Thyroid gland (tissue), 4 donors: ENCODE data around the gene CNKSR2. TPM values are rescaled to one million over a fixed set of nuclear protein-coding genes. Genes with fewer than 3 reads are reported as not detected.

ENCODE experiments used
- DNase-seq, 2 donors: peaks; one replicate each; pipeline ENCODE4 v3.0.0-alpha.2; 2019
- H3K27ac ChIP-seq, 3 donors: fragments of 200-600 bp; sonication (generic); 1 replicate in 2 of 3; 2 replicates in 1 of 3; pipeline ENCODE4 v1.5.1; 2016 to 2019; ENCODE audit warnings: mild to moderate bottlenecking in 1 of 3, moderate library complexity in 1 of 3
- H3K27me3 ChIP-seq: fragments of 200-600 bp; sonication (generic); one replicate; pipeline ENCODE4 v1.5.1; 2019
- H3K36me3 ChIP-seq, 2 donors: fragments of 200-600 bp; sonication (generic); one replicate each; pipeline ENCODE4 v1.5.1; 2016 to 2019
- H3K4me1 ChIP-seq, 2 donors: fragments of 200-600 bp; sonication (generic); one replicate each; pipeline ENCODE4 v1.5.1; 2017 to 2019
- H3K4me3 ChIP-seq, 3 donors: fragments of 200-600 bp; sonication (generic); replicated peaks in 1 of 3; 1 replicate in 2 of 3; 2 replicates in 1 of 3; pipeline ENCODE4 v1.5.1; 2016; ENCODE audit warnings: mild to moderate bottlenecking in 1 of 3
- H3K9me3 ChIP-seq: fragments of 200-600 bp; sonication (generic); one replicate; pipeline ENCODE4 v1.5.1; 2017
- CTCF ChIP-seq, 6 experiments: fragments of 200-600 bp in 3 of 6; fragments of 450-650 bp in 3 of 6; sonication (generic) in 3 of 6; IDR thresholded peaks; one replicate each; pipeline ENCODE4 v1.5.1; 2016 to 2019; ENCODE audit warnings: antibody characterized with exemption in 6 of 6, mild to moderate bottlenecking in 2 of 6, inconsistent platforms in 1 of 6, moderate library complexity in 1 of 6
- POLR2A ChIP-seq, 2 donors: fragments of 450-650 bp; IDR thresholded peaks; one replicate each; pipeline ENCODE4 v1.6.1; 2017; ENCODE audit warnings: antibody characterized with exemption in 2 of 2, mild to moderate bottlenecking in 2 of 2, moderate library complexity in 1 of 2
- WGBS, 2 donors: methylation state at CpG; one replicate each; pipeline ENCODE4 v1.1.5; 2017; 5-methylcytosine and 5-hydroxymethylcytosine counted together
- intact Hi-C: fragments of 100-400 bp; cut with DNase I; formaldehyde crosslinking; loops from one replicate; pipeline ENCODE4 v1.15.1; 2023
- total RNA-seq, 4 donors: library from RNA; depleted of rRNA; stranded (reverse); fragments of >200 nt; gene quantifications; one replicate each; pipeline ENCODE4 v1.2.3, GENCODE V29; 2016

The CNKSR2 gene
- 10 to 100 TPM in 1 of 4 donors, 1 to 10 TPM in 3; 4.2 to 10.9 (median 7.3) TPM for total RNA-seq

GRCh38 chrX:21374163-21374993 is at the start of gene CNKSR2:
TSS of gene CNKSR2 (plus strand) at chrX:21374418. CDS start at chrX:21374898, 480 bp downstream.
- no peaks in the 10 kb centered on the region for H3K27me3 ChIP-seq
- no peaks in the 10 kb centered on the region for H3K9me3 ChIP-seq
- DNase-seq: peak; percentile 30 to 58
- no peaks in the 10 kb centered on the region for H3K4me1 ChIP-seq
- no peak within 1 kb of the TSS for H3K27ac ChIP-seq
- WGBS, 2 donors: 1% methylated on average over 15 of the region's 94 CpGs; no CpG with 5 or more reads in 1 of the 2 donors
- no peaks in the 10 kb centered on the region for H3K36me3 ChIP-seq
- TF ChIP-seq POLR2A (IDR thresholded peaks at IDR 0.05) (no peak), CTCF (IDR thresholded peaks at IDR 0.05) (no peak)
- intact Hi-C loops: no loop called here
- H3K4me3 ChIP-seq: peak within 1 kb of the TSS in 1 of 3 donors; percentile 32

- H3K36me3 ChIP-seq: no peaks in the 10 kb centered on the region
Measured at GRCh38 chrX:21354725-21355124, 19.5 kb upstream of the CNKSR2 start.

GRCh38 chrX:21355831-21356230 is 18.4 kb upstream of the CNKSR2 start:
- 78 to 93% methylated on average over 2 of the region's 2 CpGs for WGBS, 2 donors

More at GRCh38 chrX:21354725-21355124, 19.5 kb upstream of the CNKSR2 start:
- intact Hi-C loops: no loop called here
- 84 to 87% methylated on average over 4 of the region's 4 CpGs for WGBS, 2 donors
- no peak for DNase-seq
- Histone ChIP-seq H3K9me3 (no peaks in the 10 kb centered on the region), H3K4me1 (no peaks in the 10 kb centered on the region), H3K27me3 (no peaks in the 10 kb centered on the region), H3K4me3 (no peak overlapping the region), H3K27ac (no peak overlapping the region)
- TF ChIP-seq CTCF (IDR thresholded peaks at IDR 0.05) (no peak), POLR2A (IDR thresholded peaks at IDR 0.05) (no peak)

GRCh38 chrX:21369613-21370012 is 4.6 kb upstream of the CNKSR2 start:
- no peaks in the 10 kb centered on the region for H3K9me3 ChIP-seq
- no peak overlapping the region for H3K4me3 ChIP-seq
- 81 to 93% methylated on average over 2 of the region's 2 CpGs for WGBS, 2 donors
- TF ChIP-seq POLR2A (IDR thresholded peaks at IDR 0.05): no peak
- no peak for TF ChIP-seq CTCF (IDR thresholded peaks at IDR 0.05)
- intact Hi-C loops: no loop called here
- H3K36me3 ChIP-seq: no peaks in the 10 kb centered on the region
- H3K27ac ChIP-seq: no peak overlapping the region
- H3K4me1 ChIP-seq: no peaks in the 10 kb centered on the region
- no peaks in the 10 kb centered on the region for H3K27me3 ChIP-seq
- DNase-seq: no peak

More at GRCh38 chrX:21355831-21356230, 18.4 kb upstream of the CNKSR2 start:
- intact Hi-C loops: no loop called here
- Histone ChIP-seq H3K9me3 (no peaks in the 10 kb centered on the region), H3K27ac (no peak overlapping the region), H3K4me3 (no peak overlapping the region), H3K36me3 (no peaks in the 10 kb centered on the region), H3K4me1 (no peaks in the 10 kb centered on the region), H3K27me3 (no peaks in the 10 kb centered on the region)
- TF ChIP-seq CTCF (IDR thresholded peaks at IDR 0.05) (no peak), POLR2A (IDR thresholded peaks at IDR 0.05) (no peak)
- DNase-seq: no peak

GRCh38 chrX:21373001-21373400 is 1.2 kb upstream of the CNKSR2 start:
- Histone ChIP-seq H3K36me3 (no peaks in the 10 kb centered on the region), H3K27ac (no peak overlapping the region), H3K4me3 (no peak overlapping the region), H3K27me3 (no peaks in the 10 kb centered on the region), H3K9me3 (no peaks in the 10 kb centered on the region), H3K4me1 (no peaks in the 10 kb centered on the region)
- 72 to 77% methylated on average over 7 of the region's 7 CpGs for WGBS, 2 donors
- no peak for TF ChIP-seq CTCF (IDR thresholded peaks at IDR 0.05)
- intact Hi-C loops: no loop called here
- DNase-seq: no peak
